Upper lobe of right lung (tissue), 1 donor: Measurements from ENCODE around the gene STOML2. TPM values are rescaled to one million over a fixed set of nuclear protein-coding genes. Genes with fewer than 3 reads are reported as not detected.
A peak's percentile ranks its signal among the peaks of the same experiment; 100 is the strongest.

Source experiments
- ATAC-seq: fragments of 200-7000 bp; cut with Tn5 transposase; one replicate; pipeline ENCODE4 v1.9.1; 2020; ENCODE audit warnings: mild to moderate bottlenecking, moderate library complexity
- DNase-seq: peaks from one replicate; pipeline ENCODE4 v3.0.0-alpha.2; 2020
- H3K27ac ChIP-seq: fragments of 200-600 bp; one replicate; pipeline ENCODE4 v1.8.0; 2022
- H3K27me3 ChIP-seq: fragments of 200-600 bp; one replicate; pipeline ENCODE4 v1.8.0; 2022; ENCODE audit warnings: mild to moderate bottlenecking
- H3K36me3 ChIP-seq: fragments of 200-600 bp; one replicate; pipeline ENCODE4 v1.8.0; 2022
- H3K4me1 ChIP-seq: fragments of 200-600 bp; one replicate; pipeline ENCODE4 v1.8.0; 2022
- H3K4me3 ChIP-seq: fragments of 200-600 bp; one replicate; pipeline ENCODE4 v1.8.0; 2022; ENCODE audit warnings: mild to moderate bottlenecking
- H3K9me3 ChIP-seq: fragments of 200-600 bp; one replicate; pipeline ENCODE4 v1.8.0; 2022
- intact Hi-C: fragments of 100-400 bp; cut with DNase I; formaldehyde crosslinking; loops from one replicate; pipeline ENCODE4 v1.11.0; 2022
- total RNA-seq: library from RNA; stranded (reverse); fragmentation: NEBNext Ultra II Directional; extraction: Animal tissue kit (Norgen Biotek cat#: 25700); gene quantifications from one replicate; pipeline ENCODE4 v1.2.1, GENCODE V29; 2021
- TF ChIP-seq, protein P1 (sequence below): fragments of 200-600 bp; IDR thresholded peaks from one replicate; pipeline ENCODE4 v1.8.0; 2022; ENCODE audit warnings: antibody characterized with exemption
- donor health status: DM: no; HTN: yes; CAD: no; lungs with severe emphysema.

STOML2 gene
- total RNA-seq, 1 donor from 2014 or later: 59.4 TPM

DNA sequence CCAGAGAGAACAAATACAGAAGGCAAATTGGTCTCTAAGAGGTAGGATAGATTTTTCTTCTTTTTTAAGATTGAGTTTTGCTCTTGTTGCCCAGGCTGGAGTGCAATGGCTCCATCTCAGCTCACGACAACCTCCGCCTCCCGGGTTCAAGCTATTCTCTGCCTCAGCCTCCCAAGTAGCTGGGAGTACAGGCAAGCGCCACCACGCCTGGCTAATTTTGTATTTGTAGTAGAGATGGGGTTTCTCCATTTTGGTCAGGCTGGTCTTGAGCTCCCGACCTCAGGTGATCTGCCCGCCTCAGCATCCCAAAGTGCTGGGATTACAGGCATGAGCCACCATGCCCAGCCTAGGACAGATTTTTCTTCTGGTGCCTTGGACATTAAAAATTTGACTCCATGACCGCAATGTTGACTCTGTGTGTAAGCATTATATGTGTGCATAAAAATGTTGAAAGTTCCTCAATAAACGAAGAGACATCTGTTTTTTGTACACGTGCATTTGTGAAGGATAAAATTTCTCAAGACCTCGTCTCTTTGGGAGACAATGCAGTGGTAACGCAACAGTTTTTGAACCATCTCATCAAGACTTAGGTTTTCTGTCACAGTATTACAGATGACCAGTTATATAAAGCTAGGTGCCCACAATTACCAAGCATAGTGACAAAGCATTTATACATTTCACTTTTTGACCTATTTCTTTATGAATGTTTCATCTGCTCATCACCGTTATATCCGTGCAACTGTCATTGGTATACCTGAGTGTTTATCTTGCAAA is 47.9 kb downstream of the STOML2 start:
- intact Hi-C loops: no loop called here
- ATAC-seq (no peak), DNase-seq (no peak)
- no peaks in the 10 kb centered on the region for H3K27me3 ChIP-seq
- no peaks in the 10 kb centered on the region for H3K9me3 ChIP-seq
- H3K36me3 ChIP-seq: peaks cover 86% of the 10 kb centered on the region
- H3K27ac ChIP-seq: no peak overlapping the region
- no peak overlapping the region for H3K4me3 ChIP-seq
- H3K4me1 ChIP-seq: no peaks in the 10 kb centered on the region
- TF ChIP-seq, protein P1, sequence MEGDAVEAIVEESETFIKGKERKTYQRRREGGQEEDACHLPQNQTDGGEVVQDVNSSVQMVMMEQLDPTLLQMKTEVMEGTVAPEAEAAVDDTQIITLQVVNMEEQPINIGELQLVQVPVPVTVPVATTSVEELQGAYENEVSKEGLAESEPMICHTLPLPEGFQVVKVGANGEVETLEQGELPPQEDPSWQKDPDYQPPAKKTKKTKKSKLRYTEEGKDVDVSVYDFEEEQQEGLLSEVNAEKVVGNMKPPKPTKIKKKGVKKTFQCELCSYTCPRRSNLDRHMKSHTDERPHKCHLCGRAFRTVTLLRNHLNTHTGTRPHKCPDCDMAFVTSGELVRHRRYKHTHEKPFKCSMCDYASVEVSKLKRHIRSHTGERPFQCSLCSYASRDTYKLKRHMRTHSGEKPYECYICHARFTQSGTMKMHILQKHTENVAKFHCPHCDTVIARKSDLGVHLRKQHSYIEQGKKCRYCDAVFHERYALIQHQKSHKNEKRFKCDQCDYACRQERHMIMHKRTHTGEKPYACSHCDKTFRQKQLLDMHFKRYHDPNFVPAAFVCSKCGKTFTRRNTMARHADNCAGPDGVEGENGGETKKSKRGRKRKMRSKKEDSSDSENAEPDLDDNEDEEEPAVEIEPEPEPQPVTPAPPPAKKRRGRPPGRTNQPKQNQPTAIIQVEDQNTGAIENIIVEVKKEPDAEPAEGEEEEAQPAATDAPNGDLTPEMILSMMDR: no peak

DNA sequence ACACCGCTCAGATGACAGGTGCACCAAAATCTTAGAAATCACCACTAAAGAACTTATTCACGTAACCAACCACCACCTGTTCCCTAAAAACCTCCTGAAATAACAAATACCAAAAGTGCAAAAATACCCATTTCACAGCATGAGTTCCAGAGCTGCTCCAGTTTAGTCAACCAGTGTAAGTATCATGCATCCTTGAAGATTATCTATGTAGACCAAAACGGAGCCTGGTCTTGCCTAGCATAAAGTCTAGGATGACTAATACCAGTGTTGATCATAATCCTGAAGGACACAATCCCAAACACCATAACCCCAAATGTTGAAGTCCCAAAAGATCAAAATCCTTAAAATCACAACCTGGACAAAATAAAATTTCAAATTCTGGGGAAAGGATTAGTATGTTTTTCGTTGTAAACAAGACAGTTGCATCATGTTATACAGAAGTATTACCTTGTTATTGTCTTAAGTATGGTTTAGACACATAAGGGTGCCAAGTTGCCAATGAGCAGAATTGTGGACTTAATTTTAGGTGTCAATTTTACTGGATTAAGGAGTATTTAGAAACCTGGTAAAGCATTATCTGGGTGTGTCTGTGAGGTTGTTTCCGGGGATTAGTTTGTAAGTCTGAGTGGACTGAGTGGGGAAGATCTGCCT is 48.6 kb downstream of the STOML2 start:
- ATAC-seq (no peak), DNase-seq (no peak)
- Histone ChIP-seq H3K4me3 (no peak overlapping the region), H3K27me3 (no peaks in the 10 kb centered on the region), H3K4me1 (no peaks in the 10 kb centered on the region), H3K9me3 (no peaks in the 10 kb centered on the region), H3K36me3 (peaks cover 85% of the 10 kb centered on the region), H3K27ac (no peak overlapping the region)
- intact Hi-C loops: no loop called here
- TF ChIP-seq, protein P1: no peak

DNA sequence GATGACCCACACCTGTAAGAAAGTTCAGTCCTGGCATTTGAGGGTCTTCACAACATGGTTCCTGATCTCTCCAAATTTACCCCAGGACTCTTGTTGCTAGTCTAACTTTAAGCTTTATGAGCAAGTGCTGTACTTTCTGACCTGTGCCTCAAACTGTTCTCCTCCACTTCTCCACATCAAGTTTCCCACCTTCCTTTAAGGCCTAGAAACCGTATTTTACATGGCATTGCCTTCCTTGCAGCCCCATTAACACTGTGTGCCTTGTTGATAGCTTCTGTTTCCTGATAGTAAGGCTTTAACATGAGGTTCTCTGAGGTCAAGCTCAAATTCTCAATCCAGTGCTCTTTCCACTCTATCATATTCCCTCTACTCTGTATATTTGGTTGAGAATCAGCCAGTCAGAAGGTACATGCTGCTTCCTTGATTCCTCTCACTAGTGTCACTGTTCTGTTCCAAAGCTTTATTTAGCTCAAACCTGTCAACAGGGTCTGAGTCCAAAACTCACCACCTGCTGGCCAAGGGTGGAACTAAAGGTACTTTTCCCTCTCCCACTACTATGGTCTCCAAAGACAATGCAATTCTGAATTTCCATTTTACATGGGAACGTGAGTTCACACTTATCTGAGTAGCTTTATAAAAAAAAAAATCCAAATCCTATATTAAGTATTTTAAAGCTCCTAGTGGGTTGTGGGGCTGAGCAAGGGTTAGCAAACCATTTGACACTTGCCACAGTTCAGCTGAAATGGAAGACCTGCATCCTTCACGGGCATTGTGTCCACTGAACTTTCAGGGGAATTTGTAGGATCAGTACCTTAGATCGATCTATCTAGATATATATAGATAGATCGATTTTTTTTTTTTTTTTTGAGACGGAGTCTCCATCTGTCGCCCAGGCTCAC is 51.6 kb downstream of the STOML2 start:
- Histone ChIP-seq H3K27me3 (no peaks in the 10 kb centered on the region), H3K4me3 (no peak overlapping the region), H3K9me3 (no peaks in the 10 kb centered on the region), H3K36me3 (peaks cover 69% of the 10 kb centered on the region), H3K27ac (no peak overlapping the region), H3K4me1 (no peaks in the 10 kb centered on the region)
- ATAC-seq (peak; percentile 84), DNase-seq (no peak)
- intact Hi-C loops: no loop called here
- TF ChIP-seq, protein P1: peak; percentile 61

Other genes starting within 250 kb of the STOML2 start
- 0.23 TPM for gene PHF24, start 144.8 kb downstream of the STOML2 start, total RNA-seq
- gene DNAJB5, start 113.4 kb downstream of the STOML2 start, total RNA-seq: 8.3 TPM
- gene VCP, start 30.5 kb downstream of the STOML2 start, total RNA-seq: 185 TPM
- 9.4 TPM for gene FANCG, start 23.2 kb downstream of the STOML2 start, total RNA-seq
- gene PIGO, start 6.5 kb downstream of the STOML2 start, total RNA-seq: 25.2 TPM
- 20.3 TPM for gene ATOSB, start 12.7 kb upstream of the STOML2 start, total RNA-seq
- 92.1 TPM for gene UNC13B, start 58.9 kb upstream of the STOML2 start, total RNA-seq